SK-N-SH (cell line): ENCODE results near the gene GPATCH4. TPM values are rescaled to one million over a fixed set of nuclear protein-coding genes. Genes with fewer than 3 reads are reported as not detected.

Experiments
- CTCF ChIA-PET: fragments of 300-600, 350-600 bp; formaldehyde crosslinking; extraction: SDS; loops from one replicate; lab custom pipeline; 2021; lab: Yijun Ruan, JAX
- POLR2A ChIA-PET: fragments of 350-600 bp; sonication (Branson Sonifier 250); formaldehyde crosslinking; extraction: SDS; loops from one replicate; lab custom pipeline; 2020; ENCODE audit warnings: antibody characterized with exemption, inconsistent platforms; lab: Yijun Ruan, JAX
- DNase-seq: peaks from one replicate; pipeline ENCODE4 v3.0.0; 2012
- H2AFZ ChIP-seq: fragments of 200-600 bp; sonication (generic); 2 replicates; pipeline ENCODE4 v1.8.1; 2016; ENCODE audit warnings: antibody characterized with exemption, mild to moderate bottlenecking, low read depth
- H3F3A ChIP-seq: fragments of 200-600 bp; sonication (generic); replicated peaks from 2 replicates; pipeline ENCODE3; 2016; ENCODE audit warnings: antibody characterized with exemption, mild to moderate bottlenecking; ENCODE audit not compliant: insufficient read depth
- H3K27ac ChIP-seq, 2 experiments: fragments of 200-500 bp in 1 of 2; fragments of 200-600 bp in 1 of 2; sonication (Bioruptor generic) in 1 of 2; sonication (generic), shearing (Covaris generic) in 1 of 2; 2 replicates each; pipeline versions ENCODE4 v1.5.1 to v1.6.1; 2014 to 2016; ENCODE audit warnings: low read depth in 2 of 2, inconsistent platforms in 1 of 2, low read length in 1 of 2, mild to moderate bottlenecking in 1 of 2, mixed read lengths in 1 of 2
- H3K27me3 ChIP-seq: fragments of 200-600 bp; sonication (generic), shearing (Covaris generic); 2 replicates; pipeline ENCODE4 v1.6.1; 2016; ENCODE audit warnings: mixed run types; ENCODE audit not compliant: insufficient read depth
- H3K36me3 ChIP-seq, 2 experiments: fragments of 200-500 bp in 1 of 2; fragments of 200-600 bp in 1 of 2; sonication (Bioruptor generic) in 1 of 2; sonication (generic) in 1 of 2; replicated peaks in 1 of 2; 2 replicates each; pipeline versions ENCODE3 to v1.5.1; 2014 to 2016; ENCODE audit warnings: low read length in 1 of 2, mild to moderate bottlenecking in 1 of 2; ENCODE audit not compliant: insufficient read depth in 2 of 2, control insufficient read depth in 1 of 2
- H3K4me1 ChIP-seq, 2 experiments: fragments of 200-500 bp in 1 of 2; fragments of 200-600 bp in 1 of 2; sonication (Bioruptor generic) in 1 of 2; sonication (generic), shearing (Covaris generic) in 1 of 2; 2 replicates each; pipeline versions ENCODE4 v1.5.1 to v1.6.1; 2014 to 2016; ENCODE audit warnings: low read depth in 1 of 2, low read length in 1 of 2, mixed run types in 1 of 2; ENCODE audit not compliant: insufficient read depth in 2 of 2, control insufficient read depth in 1 of 2
- H3K4me2 ChIP-seq: fragments of 200-600 bp; sonication (generic), shearing (Covaris generic); 2 replicates; pipeline ENCODE4 v1.6.1; 2017; ENCODE audit warnings: mixed run types
- H3K4me3 ChIP-seq, 2 experiments: fragments of 200-500 bp in 1 of 2; fragments of 200-600 bp in 1 of 2; sonication (Bioruptor generic) in 1 of 2; sonication (generic), shearing (Covaris generic) in 1 of 2; 2 replicates each; pipeline versions ENCODE4 v1.5.1 to v1.8.1; 2014 to 2016; ENCODE audit warnings: low read depth in 2 of 2, inconsistent platforms in 1 of 2, low read length in 1 of 2, mild to moderate bottlenecking in 1 of 2, mixed read lengths in 1 of 2, moderate library complexity in 1 of 2
- H3K79me2 ChIP-seq: fragments of 200-600 bp; sonication (generic); 2 replicates; pipeline ENCODE4 v1.8.1; 2017; ENCODE audit warnings: mild to moderate bottlenecking; ENCODE audit not compliant: insufficient read depth
- H3K9ac ChIP-seq: fragments of 200-600 bp; sonication (generic); 2 replicates; pipeline ENCODE4 v1.6.1; 2017; ENCODE audit warnings: mixed run types
- H3K9me2 ChIP-seq: fragments of 200-600 bp; sonication (generic); 2 replicates; pipeline ENCODE4 v1.6.1; 2017; ENCODE audit warnings: mixed run types
- H3K9me3 ChIP-seq: fragments of 200-600 bp; sonication (generic); 2 replicates; pipeline ENCODE4 v1.6.1; 2017; ENCODE audit warnings: mixed run types, mild to moderate bottlenecking, moderate library complexity
- H4K20me1 ChIP-seq: fragments of 200-600 bp; sonication (generic); 2 replicates; pipeline ENCODE4 v1.6.1; 2017; ENCODE audit warnings: mild to moderate bottlenecking, mixed run types; ENCODE audit not compliant: insufficient read depth
- EP300 ChIP-seq, 2 experiments: IDR thresholded peaks; 2 replicates each; pipeline versions ENCODE4 v1.4.0 to v1.6.1; 2012; ENCODE audit warnings: borderline replicate concordance in 1 of 2, low read depth in 1 of 2, low read length in 1 of 2
- FOSL2 ChIP-seq: IDR thresholded peaks from 2 replicates; pipeline ENCODE4 v1.4.0; 2012; ENCODE audit warnings: low read depth, mild to moderate bottlenecking, moderate library complexity, borderline replicate concordance
- FOXJ3 ChIP-seq: sonication (generic); formaldehyde crosslinking; IDR thresholded peaks from 2 replicates; pipeline ENCODE4 v1.5.1; 2020; ENCODE audit warnings: mild to moderate bottlenecking, missing genetic modification reagents
- GATA2 ChIP-seq: sonication (generic); formaldehyde crosslinking; IDR thresholded peaks from 2 replicates; pipeline ENCODE4 v1.5.0; 2020; ENCODE audit warnings: mild to moderate bottlenecking, missing genetic modification reagents
- MXI1 ChIP-seq: IDR thresholded peaks from 2 replicates; pipeline ENCODE4 v1.6.1; 2012; ENCODE audit warnings: mild to moderate bottlenecking, low read depth, low read length, improper control_type of control experiment
- NFIC ChIP-seq: IDR thresholded peaks from 2 replicates; pipeline ENCODE4 v1.4.0; 2012; ENCODE audit warnings: borderline replicate concordance
- NRF1 ChIP-seq: IDR thresholded peaks from 2 replicates; pipeline ENCODE4 v1.6.1; 2012; ENCODE audit warnings: low read depth, mild to moderate bottlenecking, low read length
- PBX3 ChIP-seq: IDR thresholded peaks from 2 replicates; pipeline ENCODE4; 2012
- RAD21 ChIP-seq: IDR thresholded peaks from 2 replicates; pipeline ENCODE4 v1.6.1; 2012; ENCODE audit warnings: mild to moderate bottlenecking, low read length
- REST ChIP-seq: IDR thresholded peaks from 2 replicates; pipeline ENCODE4 v1.6.1; 2012; ENCODE audit warnings: mild to moderate bottlenecking, low read depth, low read length, moderate library complexity
- RXRA ChIP-seq: IDR thresholded peaks from 2 replicates; pipeline ENCODE4 v1.4.0; 2012; ENCODE audit warnings: low read depth, mild to moderate bottlenecking, borderline replicate concordance
- SMC3 ChIP-seq: IDR thresholded peaks from 2 replicates; pipeline ENCODE4 v1.6.1; 2012; ENCODE audit warnings: low read depth, low read length, improper control_type of control experiment
- TAF1 ChIP-seq: IDR thresholded peaks from 2 replicates; pipeline ENCODE4 v1.6.1; 2012; ENCODE audit warnings: low read depth, mild to moderate bottlenecking, low read length, moderate library complexity, borderline replicate concordance
- TCF12 ChIP-seq: IDR thresholded peaks from 2 replicates; pipeline ENCODE4 v1.4.0; 2012
- TEAD4 ChIP-seq: IDR thresholded peaks from 2 replicates; pipeline ENCODE4 v1.4.0; 2012; ENCODE audit warnings: mild to moderate bottlenecking, borderline replicate concordance; ENCODE audit not compliant: insufficient read depth
- USF1 ChIP-seq: IDR thresholded peaks from 2 replicates; pipeline ENCODE4 v1.4.0; 2012; ENCODE audit warnings: low read depth, borderline replicate concordance
- YY1 ChIP-seq: IDR thresholded peaks from 2 replicates; pipeline ENCODE4 v1.4.0; 2012; ENCODE audit warnings: low read depth, mild to moderate bottlenecking
- ZBTB33 ChIP-seq: IDR thresholded peaks from 2 replicates; pipeline ENCODE4 v1.4.0; 2012; ENCODE audit warnings: low read depth, borderline replicate concordance
- WGBS: methylation state at CpG from one replicate; pipeline ENCODE4 v1.1.6; 2017; ENCODE audit warnings: low lambda C conversion rate; 5-methylcytosine and 5-hydroxymethylcytosine counted together
- polyA plus RNA-seq, 3 experiments: library from polyadenylated mRNA; depleted of rRNA; stranded (reverse); fragments of >200 nt; gene quantifications; 2 replicates each; pipeline ENCODE4 v1.2.3, GENCODE V29; 2012

Gene GPATCH4
- polyA plus RNA-seq, 1 of the 3 experiments (the other 2 are of a cell fraction), result 36.6 TPM

- Histone ChIP-seq H3K4me2 (no peak overlapping the region), H3K79me2 (no peaks in the 10 kb centered on the region), H3K4me1 (peaks cover 0 to 5% of the 10 kb centered on the region in 2 experiments; a peak in 1 of 4 replicates), H3K27me3 (no peaks in the 10 kb centered on the region), H3K4me3 (no peak overlapping the region), H3K9me2 (no peaks in the 10 kb centered on the region), H2AFZ (no peak overlapping the region), H3K36me3 (no peaks in the 10 kb centered on the region), H3K27ac (no peak overlapping the region), H3K9me3 (no peaks in the 10 kb centered on the region), H3F3A (no peaks in the 10 kb centered on the region)
- DNase-seq, result no peak
- ChIA-PET POLR2A (no interaction called here), CTCF (no interaction called here)
- WGBS, result 96% methylated on average over 3 of the region's 3 CpGs
- TF ChIP-seq TAF1 (no peak), FOSL2 (no peak), TCF12 (no peak), FOXJ3 (no peak), NFIC (no peak), TEAD4 (no peak), SMC3 (no peak), NRF1 (no peak), YY1 (no peak)
- TF ChIP-seq, all 33 proteins: peak for 0
- no peaks in the 10 kb centered on the region for H4K20me1 ChIP-seq
- H3K9ac ChIP-seq, result no peak overlapping the region
These were observed 23.7 kb downstream of the GPATCH4 start for GRCh38 chr1:156577550-156577949.

- ChIA-PET CTCF (interaction anchor here (1.0 to 2.8 kb wide), 6 partner anchors 11 to 85 kb away, joined by 3 to 9 read pairs (median 3); partner anchors contain the start of gene NAXE), POLR2A (no interaction called here)
- 57% methylated on average over 2 of the region's 2 CpGs for WGBS
- Histone ChIP-seq H3K27ac (no peak overlapping the region), H4K20me1 (peaks cover 4% of the 10 kb centered on the region; the same call in 1 of the 2 replicates), H3K9me2 (no peaks in the 10 kb centered on the region), H3K4me3 (no peak overlapping the region), H3K36me3 (no peaks in the 10 kb centered on the region), H3K4me2 (no peak overlapping the region), H3K79me2 (peaks cover 31% of the 10 kb centered on the region), H3F3A (peaks cover 9% of the 10 kb centered on the region), H3K4me1 (peaks cover 7 to 15% of the 10 kb centered on the region in 2 experiments; a peak in 3 of 4 replicates), H3K9ac (no peak overlapping the region), H3K27me3 (no peaks in the 10 kb centered on the region), H3K9me3 (no peaks in the 10 kb centered on the region), H2AFZ (no peak overlapping the region)
- no peak for DNase-seq
- no peak for TF ChIP-seq TCF12
- TF ChIP-seq MXI1, result no peak
- no peak for TF ChIP-seq RAD21
- no peak for TF ChIP-seq FOXJ3
- no peak for TF ChIP-seq USF1
- no peak for TF ChIP-seq PBX3
- TF ChIP-seq EP300 (IDR thresholded peaks at IDR 0.05; ENCODE audit: borderline replicate concordance in 1 of 2, low read depth in 1 of 2, low read length in 1 of 2), result no peak
- no peak for TF ChIP-seq REST
- no peak for TF ChIP-seq SMC3
- TF ChIP-seq ZBTB33, result no peak
- no peak for TF ChIP-seq RXRA
- no peak for TF ChIP-seq GATA2
These were observed 27.1 kb downstream of the GPATCH4 start for GRCh38 chr1:156574039-156574633.
